Mammary epithelial cell (primary cell): ENCODE data around the gene CRYGD.
"Not testable (repeated sequence)": the region's sequence is repeated elsewhere in the genome, so short reads cannot be mapped to it uniquely, and the experiment has no call there.

Source experiments
- EZH2 ChIP-seq: IDR thresholded peaks from 2 replicates; pipeline ENCODE4 v1.6.1; 2012; ENCODE audit warnings: low read length, inconsistent platforms, borderline replicate concordance
- TF ChIP-seq, protein P1 (sequence below), 2 donors: IDR thresholded peaks in 1 of 2; conservative IDR thresholded peaks in 1 of 2; 2 replicates each; pipeline ENCODE4 v1.5.1; 2011 to 2012; ENCODE audit warnings: inconsistent platforms in 2 of 2, low read length in 2 of 2, mild to moderate bottlenecking in 2 of 2, control low read depth in 1 of 2, low read depth in 1 of 2; ENCODE audit not compliant: insufficient read depth in 1 of 2; ENCODE audit errors: extremely low read depth in 1 of 2

DNA sequence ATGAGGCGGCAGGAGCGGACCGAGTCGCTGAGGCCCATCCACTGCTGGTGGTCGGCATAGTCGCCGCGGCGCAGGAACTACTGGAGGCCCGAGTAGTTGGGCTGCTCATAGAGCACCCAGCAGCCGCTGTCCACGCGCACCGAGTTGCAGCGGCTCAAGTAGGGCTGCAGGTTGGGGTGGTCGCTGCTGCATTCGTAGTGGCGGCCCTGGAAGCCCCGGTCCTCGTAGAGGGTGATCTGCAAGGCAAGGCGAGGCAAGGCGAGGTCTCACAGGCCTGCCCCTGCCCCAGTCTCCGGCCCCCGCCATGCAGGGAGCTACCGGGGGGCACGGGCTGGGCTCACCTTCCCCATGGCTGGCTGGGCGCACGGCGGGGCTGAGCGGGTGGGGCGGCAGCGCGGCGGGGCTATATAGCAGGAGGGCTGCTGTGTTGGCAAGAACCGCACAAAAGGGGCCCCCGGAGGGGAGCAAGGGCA is 12.0 kb downstream of the CRYGD start:
- TF ChIP-seq, protein P1, sequence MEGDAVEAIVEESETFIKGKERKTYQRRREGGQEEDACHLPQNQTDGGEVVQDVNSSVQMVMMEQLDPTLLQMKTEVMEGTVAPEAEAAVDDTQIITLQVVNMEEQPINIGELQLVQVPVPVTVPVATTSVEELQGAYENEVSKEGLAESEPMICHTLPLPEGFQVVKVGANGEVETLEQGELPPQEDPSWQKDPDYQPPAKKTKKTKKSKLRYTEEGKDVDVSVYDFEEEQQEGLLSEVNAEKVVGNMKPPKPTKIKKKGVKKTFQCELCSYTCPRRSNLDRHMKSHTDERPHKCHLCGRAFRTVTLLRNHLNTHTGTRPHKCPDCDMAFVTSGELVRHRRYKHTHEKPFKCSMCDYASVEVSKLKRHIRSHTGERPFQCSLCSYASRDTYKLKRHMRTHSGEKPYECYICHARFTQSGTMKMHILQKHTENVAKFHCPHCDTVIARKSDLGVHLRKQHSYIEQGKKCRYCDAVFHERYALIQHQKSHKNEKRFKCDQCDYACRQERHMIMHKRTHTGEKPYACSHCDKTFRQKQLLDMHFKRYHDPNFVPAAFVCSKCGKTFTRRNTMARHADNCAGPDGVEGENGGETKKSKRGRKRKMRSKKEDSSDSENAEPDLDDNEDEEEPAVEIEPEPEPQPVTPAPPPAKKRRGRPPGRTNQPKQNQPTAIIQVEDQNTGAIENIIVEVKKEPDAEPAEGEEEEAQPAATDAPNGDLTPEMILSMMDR (conservative IDR thresholded peaks at IDR 0.05 in 1 of 2, IDR thresholded peaks at IDR 0.05 in 1 of 2; ENCODE audit: extremely low read depth in 1 of 2, insufficient read depth in 1 of 2, low read depth in 1 of 2, low read length in 2 of 2), result not testable (repeated sequence)
- not testable (repeated sequence) for TF ChIP-seq EZH2
